ENCODE results near the gene LPCAT4. TPM values are rescaled to one million over a fixed set of nuclear protein-coding genes. Genes with fewer than 3 reads are reported as not detected.
"Not testable (repeated sequence)": the region's sequence is repeated elsewhere in the genome, so short reads cannot be mapped to it uniquely, and the experiment has no call there.

Gene LPCAT4
- total and polyA plus RNA-seq, 7 donors: 6.7 to 13.1 (median 8.5) TPM

GRCh38 chr15:34355241-34355640, 11.8 kb downstream of the LPCAT4 start:
- Histone ChIP-seq H3K4me1 (no peaks in the 10 kb centered on the region), H3K36me3 (ENCODE audit: insufficient read depth in 1 of 2, low read depth in 1 of 2) (peaks cover 0 to 31% of the 10 kb centered on the region in 2 donors), H3K9me3 (no peaks in the 10 kb centered on the region), H3K27ac (no peak overlapping the region), H3K27me3 (ENCODE audit: insufficient read depth in 3 of 3, low read length in 2 of 3) (no peaks in the 10 kb centered on the region), H3K4me3 (no peak overlapping the region)
- TF ChIP-seq CTCF (IDR thresholded peaks at IDR 0.05): no peak
- no peak for ATAC-seq
- intact Hi-C loops (cut with DNase I): no loop called here
- DNase-seq: no peak
- WGBS, 3 donors: 89 to 96% (median 93%) methylated on average over 9 of the region's 9 CpGs

GRCh38 chr15:34354286-34354685, 12.7 kb downstream of the LPCAT4 start:
- WGBS, 3 donors: 92 to 97% (median 95%) methylated on average over 7 of the region's 7 CpGs
- intact Hi-C loops (cut with DNase I): no loop called here
- Histone ChIP-seq H3K4me1 (no peaks in the 10 kb centered on the region), H3K9me3 (no peaks in the 10 kb centered on the region), H3K4me3 (no peak overlapping the region), H3K27me3 (ENCODE audit: insufficient read depth in 3 of 3, low read length in 2 of 3) (no peaks in the 10 kb centered on the region), H3K36me3 (ENCODE audit: insufficient read depth in 1 of 2, low read depth in 1 of 2) (peaks cover 0 to 24% of the 10 kb centered on the region in 2 donors), H3K27ac (no peak overlapping the region)
- DNase-seq (no peak), ATAC-seq (no peak)
- TF ChIP-seq CTCF (IDR thresholded peaks at IDR 0.05): no peak

- intact Hi-C loops (cut with DNase I): no loop called here
- Histone ChIP-seq H3K4me1 (no peaks in the 10 kb centered on the region), H3K9me3 (no peaks in the 10 kb centered on the region), H3K27me3 (ENCODE audit: insufficient read depth in 3 of 3, low read length in 2 of 3) (no peaks in the 10 kb centered on the region), H3K27ac (no peak overlapping the region), H3K4me3 (no peak overlapping the region), H3K36me3 (ENCODE audit: insufficient read depth in 1 of 2, low read depth in 1 of 2) (peaks cover 0 to 18% of the 10 kb centered on the region in 2 donors)
- 65 to 69% (median 66%) methylated on average over 2 of the region's 2 CpGs for WGBS, 3 donors
- TF ChIP-seq CTCF (IDR thresholded peaks at IDR 0.05): no peak
- DNase-seq (no peak), ATAC-seq (no peak)
Observed at GRCh38 chr15:34353627-34354026, 13.4 kb downstream of the LPCAT4 start.

GRCh38 chr15:34352996-34353395, 14.0 kb downstream of the LPCAT4 start:
- 91 to 98% (median 95%) methylated on average over 12 of the region's 12 CpGs for WGBS, 3 donors
- H3K9me3 ChIP-seq; H3K4me3 ChIP-seq; intact Hi-C loops (cut with DNase I); DNase-seq; ATAC-seq; H3K4me1 ChIP-seq; H3K27ac ChIP-seq; H3K27me3 ChIP-seq (ENCODE audit: insufficient read depth in 3 of 3, low read length in 2 of 3): not testable (repeated sequence)
- peaks cover 0 to 14% of the 10 kb centered on the region in 2 donors for H3K36me3 ChIP-seq (ENCODE audit: insufficient read depth in 1 of 2, low read depth in 1 of 2)

GRCh38 chr15:34349769-34350168, 17.2 kb downstream of the LPCAT4 start:
- Histone ChIP-seq H3K4me1 (no peaks in the 10 kb centered on the region), H3K4me3 (no peak overlapping the region), H3K27me3 (ENCODE audit: insufficient read depth in 3 of 3, low read length in 2 of 3) (no peaks in the 10 kb centered on the region), H3K36me3 (ENCODE audit: insufficient read depth in 1 of 2, low read depth in 1 of 2) (no peaks in the 10 kb centered on the region), H3K9me3 (no peaks in the 10 kb centered on the region), H3K27ac (no peak overlapping the region)
- intact Hi-C loops (cut with DNase I): no loop called here
- no peak for ATAC-seq
- DNase-seq: no peak
- no peak for TF ChIP-seq CTCF (IDR thresholded peaks at IDR 0.05)
- 80 to 82% (median 82%) methylated on average over 4 of the region's 4 CpGs for WGBS, 3 donors

Data from psoas muscle (tissue), 8 donors.